ENCODE measurements around the gene UPF3A.

- TF ChIP-seq POLR2A (IDR thresholded peaks at IDR 0.05) (no peak), CTCF (IDR thresholded peaks at IDR 0.05) (no peak)
Measured at GRCh38 chr13:114259374-114259773, 22.0 kb upstream of the UPF3A start.

Measured in right lobe of liver (tissue), 4 donors.